ENCODE data around the gene FBXO11.

GRCh38 chr2:47771211-47771610 is 135.1 kb downstream of the FBXO11 start:
- TF ChIP-seq, protein P1, sequence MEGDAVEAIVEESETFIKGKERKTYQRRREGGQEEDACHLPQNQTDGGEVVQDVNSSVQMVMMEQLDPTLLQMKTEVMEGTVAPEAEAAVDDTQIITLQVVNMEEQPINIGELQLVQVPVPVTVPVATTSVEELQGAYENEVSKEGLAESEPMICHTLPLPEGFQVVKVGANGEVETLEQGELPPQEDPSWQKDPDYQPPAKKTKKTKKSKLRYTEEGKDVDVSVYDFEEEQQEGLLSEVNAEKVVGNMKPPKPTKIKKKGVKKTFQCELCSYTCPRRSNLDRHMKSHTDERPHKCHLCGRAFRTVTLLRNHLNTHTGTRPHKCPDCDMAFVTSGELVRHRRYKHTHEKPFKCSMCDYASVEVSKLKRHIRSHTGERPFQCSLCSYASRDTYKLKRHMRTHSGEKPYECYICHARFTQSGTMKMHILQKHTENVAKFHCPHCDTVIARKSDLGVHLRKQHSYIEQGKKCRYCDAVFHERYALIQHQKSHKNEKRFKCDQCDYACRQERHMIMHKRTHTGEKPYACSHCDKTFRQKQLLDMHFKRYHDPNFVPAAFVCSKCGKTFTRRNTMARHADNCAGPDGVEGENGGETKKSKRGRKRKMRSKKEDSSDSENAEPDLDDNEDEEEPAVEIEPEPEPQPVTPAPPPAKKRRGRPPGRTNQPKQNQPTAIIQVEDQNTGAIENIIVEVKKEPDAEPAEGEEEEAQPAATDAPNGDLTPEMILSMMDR (conservative IDR thresholded peaks at IDR 0.05 in 1 of 2, IDR thresholded peaks at IDR 0.05 in 1 of 2; ENCODE audit: low read depth in 1 of 2, low read length in 2 of 2), result no peak
- no peak for TF ChIP-seq EZH2 (IDR thresholded peaks at IDR 0.05; ENCODE audit: low read length, missing control alignments)

All from fibroblast of lung (primary cell).